ENCODE data around the gene NHEJ1. TPM values are rescaled to one million over a fixed set of nuclear protein-coding genes. Genes with fewer than 3 reads are reported as not detected.

Gene NHEJ1
- total RNA-seq, 1 donor from 2014 or later, result 19.6 TPM

- no peaks in the 10 kb centered on the region for H3K27me3 Mint-ChIP-seq
- DNase-seq (ENCODE audit: extremely low spot score, unreplicated experiment), result no peak
- TF ChIP-seq, protein P1, sequence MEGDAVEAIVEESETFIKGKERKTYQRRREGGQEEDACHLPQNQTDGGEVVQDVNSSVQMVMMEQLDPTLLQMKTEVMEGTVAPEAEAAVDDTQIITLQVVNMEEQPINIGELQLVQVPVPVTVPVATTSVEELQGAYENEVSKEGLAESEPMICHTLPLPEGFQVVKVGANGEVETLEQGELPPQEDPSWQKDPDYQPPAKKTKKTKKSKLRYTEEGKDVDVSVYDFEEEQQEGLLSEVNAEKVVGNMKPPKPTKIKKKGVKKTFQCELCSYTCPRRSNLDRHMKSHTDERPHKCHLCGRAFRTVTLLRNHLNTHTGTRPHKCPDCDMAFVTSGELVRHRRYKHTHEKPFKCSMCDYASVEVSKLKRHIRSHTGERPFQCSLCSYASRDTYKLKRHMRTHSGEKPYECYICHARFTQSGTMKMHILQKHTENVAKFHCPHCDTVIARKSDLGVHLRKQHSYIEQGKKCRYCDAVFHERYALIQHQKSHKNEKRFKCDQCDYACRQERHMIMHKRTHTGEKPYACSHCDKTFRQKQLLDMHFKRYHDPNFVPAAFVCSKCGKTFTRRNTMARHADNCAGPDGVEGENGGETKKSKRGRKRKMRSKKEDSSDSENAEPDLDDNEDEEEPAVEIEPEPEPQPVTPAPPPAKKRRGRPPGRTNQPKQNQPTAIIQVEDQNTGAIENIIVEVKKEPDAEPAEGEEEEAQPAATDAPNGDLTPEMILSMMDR (conservative IDR thresholded peaks at IDR 0.05), result no peak
- H3K27ac Mint-ChIP-seq, result no peak overlapping the region
- peaks cover 34% of the 10 kb centered on the region for H3K4me1 Mint-ChIP-seq (ENCODE audit: unreplicated experiment)
- H3K4me3 Mint-ChIP-seq, result peak overlapping the region; percentile 10
- no peaks in the 10 kb centered on the region for H3K9me3 Mint-ChIP-seq
- H3K36me3 Mint-ChIP-seq, result no peaks in the 10 kb centered on the region
These were observed 43.6 kb downstream of the NHEJ1 start for GRCh38 chr2:219116776-219117646.

- no peaks in the 10 kb centered on the region for H3K9me3 Mint-ChIP-seq
- H3K4me1 Mint-ChIP-seq (ENCODE audit: unreplicated experiment), result peaks cover 23% of the 10 kb centered on the region
- TF ChIP-seq, protein P1 (conservative IDR thresholded peaks at IDR 0.05), result no peak
- H3K27ac Mint-ChIP-seq, result peak overlapping the region; percentile 42
- no peak overlapping the region for H3K4me3 Mint-ChIP-seq
- no peak for DNase-seq (ENCODE audit: extremely low spot score, unreplicated experiment)
- no peaks in the 10 kb centered on the region for H3K36me3 Mint-ChIP-seq
- no peaks in the 10 kb centered on the region for H3K27me3 Mint-ChIP-seq
These were observed 47.8 kb downstream of the NHEJ1 start for GRCh38 chr2:219112651-219113338.

DNA sequence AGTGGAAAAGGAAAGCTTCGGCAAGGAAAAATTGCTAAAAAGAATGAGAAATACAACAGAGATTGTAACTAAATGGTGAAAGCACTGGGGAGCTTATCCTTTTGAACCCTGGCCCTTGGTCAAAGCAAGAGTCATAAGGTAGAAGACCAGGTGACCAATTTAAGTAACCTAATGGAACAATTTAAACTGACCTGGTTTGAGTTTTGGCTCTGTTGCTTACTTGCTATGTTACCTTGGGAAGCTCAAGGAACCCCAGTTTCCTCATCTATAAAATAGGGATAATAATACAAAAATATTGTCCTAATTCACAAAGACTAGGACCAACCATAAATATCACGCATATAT, 48.6 kb downstream of the NHEJ1 start:
- no peak overlapping the region for H3K4me3 Mint-ChIP-seq
- H3K4me1 Mint-ChIP-seq (ENCODE audit: unreplicated experiment), result peaks cover 23% of the 10 kb centered on the region
- peak overlapping the region; percentile 75 for H3K27ac Mint-ChIP-seq
- H3K27me3 Mint-ChIP-seq, result no peaks in the 10 kb centered on the region
- DNase-seq (ENCODE audit: extremely low spot score, unreplicated experiment), result no peak
- TF ChIP-seq, protein P1 (conservative IDR thresholded peaks at IDR 0.05), result no peak
- no peaks in the 10 kb centered on the region for H3K9me3 Mint-ChIP-seq
- H3K36me3 Mint-ChIP-seq, result no peaks in the 10 kb centered on the region

GRCh38 chr2:219111375-219112061, 49.1 kb downstream of the NHEJ1 start:
- TF ChIP-seq, protein P1 (conservative IDR thresholded peaks at IDR 0.05), result no peak
- Mint-ChIP-seq H3K4me1 (ENCODE audit: unreplicated experiment) (peaks cover 20% of the 10 kb centered on the region), H3K4me3 (peak overlapping the region; percentile 44), H3K36me3 (no peaks in the 10 kb centered on the region), H3K27ac (peak overlapping the region; percentile 75), H3K9me3 (no peaks in the 10 kb centered on the region), H3K27me3 (no peaks in the 10 kb centered on the region)
- no peak for DNase-seq (ENCODE audit: extremely low spot score, unreplicated experiment)

- Mint-ChIP-seq H3K4me3 (no peak overlapping the region), H3K4me1 (ENCODE audit: unreplicated experiment) (peaks cover 12% of the 10 kb centered on the region), H3K27ac (no peak overlapping the region), H3K36me3 (no peaks in the 10 kb centered on the region), H3K27me3 (no peaks in the 10 kb centered on the region), H3K9me3 (no peaks in the 10 kb centered on the region)
- TF ChIP-seq, protein P1 (conservative IDR thresholded peaks at IDR 0.05), result no peak
- no peak for DNase-seq (ENCODE audit: extremely low spot score, unreplicated experiment)
These were observed 51.1 kb downstream of the NHEJ1 start for GRCh38 chr2:219109471-219109870.
